GM18907 (cell line): Measurements from ENCODE around the gene SMOC2.

ENCODE experiments used
- ATAC-seq: cut with Tn5 transposase; IDR thresholded peaks from one replicate; pipeline ENCODE4 v1.9.1; 2021; ENCODE audit warnings: mild to moderate bottlenecking, moderate library complexity; ENCODE audit not compliant: unreplicated experiment

SMOC2 gene

GRCh38 chr6:168641446-168641845, 200.5 kb downstream of the SMOC2 start:
- no peak for ATAC-seq

- no peak for ATAC-seq
These were observed 202.4 kb downstream of the SMOC2 start for GRCh38 chr6:168643401-168643800.

- ATAC-seq, result no peak
These were observed 204.3 kb downstream of the SMOC2 start for GRCh38 chr6:168645326-168645725.

- ATAC-seq, result no peak
These were observed 206.3 kb downstream of the SMOC2 start for GRCh38 chr6:168647271-168647670.

GRCh38 chr6:168648240-168649125, 207.5 kb downstream of the SMOC2 start:
- ATAC-seq, result no peak

- ATAC-seq, result no peak
These were observed 208.2 kb downstream of the SMOC2 start for GRCh38 chr6:168649209-168649608.

- ATAC-seq, result no peak
These were observed 209.7 kb downstream of the SMOC2 start for GRCh38 chr6:168650671-168651111.

GRCh38 chr6:168655462-168656152, 214.6 kb downstream of the SMOC2 start:
- no peak for ATAC-seq

- ATAC-seq, result no peak
These were observed 217.1 kb downstream of the SMOC2 start for GRCh38 chr6:168658059-168658458.

GRCh38 chr6:168660400-168660945, 219.5 kb downstream of the SMOC2 start:
- ATAC-seq, result no peak

- no peak for ATAC-seq
These were observed 221.4 kb downstream of the SMOC2 start for GRCh38 chr6:168662301-168662936.

- ATAC-seq, result no peak
These were observed 222.1 kb downstream of the SMOC2 start for GRCh38 chr6:168663041-168663440.

- no peak for ATAC-seq
These were observed 224.0 kb downstream of the SMOC2 start for GRCh38 chr6:168664956-168665355.

GRCh38 chr6:168666170-168666569, 225.2 kb downstream of the SMOC2 start:
- ATAC-seq, result no peak

GRCh38 chr6:168666699-168667427, 225.9 kb downstream of the SMOC2 start:
- no peak for ATAC-seq

GRCh38 chr6:168667428-168667805, 226.4 kb downstream of the SMOC2 start:
- ATAC-seq, result no peak

- no peak for ATAC-seq
These were observed 229.5 kb downstream of the SMOC2 start for GRCh38 chr6:168670401-168670985.

- ATAC-seq, result no peak
These were observed 230.3 kb downstream of the SMOC2 start for GRCh38 chr6:168671028-168671862.

GRCh38 chr6:168671863-168672546, 231.0 kb downstream of the SMOC2 start:
- ATAC-seq, result no peak
